HG03066 (cell line): ENCODE measurements around the gene CRYZ.
"Not testable (repeated sequence)": the region's sequence is repeated elsewhere in the genome, so short reads cannot be mapped to it uniquely, and the experiment has no call there.

Source experiments
- ATAC-seq: cut with Tn5 transposase; IDR thresholded peaks from one replicate; pipeline ENCODE4 v1.9.1; 2021; ENCODE audit warnings: low read depth; ENCODE audit not compliant: unreplicated experiment

CRYZ gene

DNA sequence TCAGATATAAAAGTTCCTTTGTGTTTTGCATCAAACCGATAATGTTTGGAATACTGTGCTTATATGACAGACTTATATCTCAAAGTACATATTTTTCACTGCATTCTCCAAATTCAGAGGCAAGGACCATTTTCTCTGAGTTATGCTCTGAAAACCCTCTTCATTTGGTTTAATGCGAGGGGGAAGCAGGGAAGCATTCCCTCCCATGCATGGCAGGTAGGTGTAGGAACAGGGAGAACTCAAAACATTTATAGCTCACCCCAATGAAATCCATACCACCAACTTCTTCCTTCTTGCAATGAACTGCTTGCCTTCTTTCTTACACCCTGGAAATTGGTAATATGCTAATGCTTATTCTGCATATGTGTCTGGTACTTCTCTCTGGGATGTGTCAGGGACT is 48.5 kb downstream of the CRYZ start:
- ATAC-seq = no peak

DNA sequence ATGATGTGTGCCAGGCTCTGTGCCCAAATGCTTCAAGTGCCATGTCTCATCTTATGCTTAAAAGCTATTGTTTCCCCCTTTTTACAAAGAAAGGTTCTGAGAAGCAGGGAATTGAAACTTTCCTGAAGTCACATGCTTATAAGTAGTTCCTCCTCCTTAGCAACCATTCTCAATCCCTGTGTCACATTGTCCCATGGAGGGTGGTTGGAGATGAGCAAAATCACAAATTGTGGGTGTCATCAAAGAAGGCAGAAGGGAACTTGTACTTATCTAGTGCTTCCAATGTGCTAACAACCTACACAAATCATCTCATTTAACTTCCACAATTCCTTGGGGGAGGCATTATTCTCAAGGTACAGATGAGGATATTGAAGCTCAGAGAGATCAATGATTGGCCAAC is 49.2 kb downstream of the CRYZ start:
- no peak for ATAC-seq

DNA sequence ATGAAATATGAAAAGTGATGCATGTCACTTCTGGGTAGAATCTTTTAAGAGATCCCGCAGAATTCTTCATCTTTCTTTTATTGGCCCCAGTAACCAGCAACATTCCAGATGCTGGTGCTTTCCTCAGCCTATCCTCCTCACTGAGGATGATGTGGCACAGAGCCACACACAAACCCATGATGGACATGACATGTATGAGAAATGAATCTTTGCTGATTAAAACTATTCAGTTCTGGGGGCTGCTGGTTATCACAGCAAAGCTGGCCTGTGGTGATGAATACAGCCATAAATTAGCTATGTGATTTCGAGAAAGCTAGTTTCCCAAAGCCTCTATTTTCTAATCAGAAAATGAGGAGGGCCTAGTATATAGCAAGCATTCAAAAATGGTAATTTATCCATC is 51.0 kb downstream of the CRYZ start:
- no peak for ATAC-seq

DNA sequence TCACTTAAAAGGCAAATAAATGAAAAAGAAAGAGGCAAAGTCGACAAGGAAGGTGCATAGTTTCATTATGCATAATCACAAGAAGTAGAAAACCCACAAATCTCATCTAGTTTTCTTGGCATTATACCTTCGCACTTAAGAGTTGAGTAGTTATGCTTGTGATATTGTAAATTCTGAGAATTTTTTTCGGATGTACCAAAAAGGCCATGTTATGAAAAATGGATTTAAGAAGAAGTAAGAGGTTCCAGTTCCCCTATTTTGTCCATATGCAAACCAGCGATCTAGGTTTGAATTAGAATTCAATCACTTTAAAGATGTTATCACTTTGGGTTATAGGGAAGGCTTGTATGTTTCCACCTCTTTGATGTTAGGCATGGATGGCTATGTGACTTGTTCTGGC is 51.4 kb downstream of the CRYZ start:
- ATAC-seq = peak; percentile 85

DNA sequence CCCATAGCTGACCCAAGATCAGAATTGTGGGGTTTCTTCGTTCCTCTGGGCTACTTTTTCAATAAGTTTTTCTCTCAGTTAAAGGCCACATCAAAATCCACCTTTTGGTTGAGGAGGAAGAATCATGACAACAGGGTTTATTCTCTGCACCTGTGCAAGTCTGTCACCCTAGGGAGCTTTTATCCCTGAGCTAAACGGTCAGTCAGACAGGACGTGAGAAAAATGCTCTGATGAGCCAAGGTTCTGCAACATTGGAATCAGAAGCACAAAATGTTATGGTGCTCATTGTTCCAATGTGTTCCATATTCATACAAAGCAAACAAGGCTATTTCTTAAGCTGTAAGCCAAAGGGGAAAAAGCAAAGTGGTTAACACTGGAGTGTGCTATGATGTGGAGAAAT is 51.8 kb downstream of the CRYZ start:
- peak; percentile 36 for ATAC-seq

DNA sequence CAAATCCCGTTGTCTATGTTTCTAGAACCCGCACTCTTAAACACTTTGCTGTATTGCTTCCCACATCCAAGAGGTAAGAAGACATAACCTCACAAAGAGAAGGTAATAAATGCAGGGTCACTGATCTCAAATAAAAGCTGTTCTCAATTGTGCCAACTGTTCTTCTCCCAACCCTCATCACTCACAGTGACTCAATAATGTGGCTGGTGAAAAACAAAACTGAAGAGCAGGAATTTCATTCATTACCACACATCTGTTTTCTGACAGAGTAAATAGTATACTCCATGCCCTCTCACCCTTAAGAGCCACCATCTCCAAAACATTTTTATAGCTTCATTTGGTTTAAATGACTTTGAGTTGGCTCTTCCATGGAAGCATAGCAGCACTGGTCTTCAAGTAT is 53.0 kb downstream of the CRYZ start:
- no peak for ATAC-seq

DNA sequence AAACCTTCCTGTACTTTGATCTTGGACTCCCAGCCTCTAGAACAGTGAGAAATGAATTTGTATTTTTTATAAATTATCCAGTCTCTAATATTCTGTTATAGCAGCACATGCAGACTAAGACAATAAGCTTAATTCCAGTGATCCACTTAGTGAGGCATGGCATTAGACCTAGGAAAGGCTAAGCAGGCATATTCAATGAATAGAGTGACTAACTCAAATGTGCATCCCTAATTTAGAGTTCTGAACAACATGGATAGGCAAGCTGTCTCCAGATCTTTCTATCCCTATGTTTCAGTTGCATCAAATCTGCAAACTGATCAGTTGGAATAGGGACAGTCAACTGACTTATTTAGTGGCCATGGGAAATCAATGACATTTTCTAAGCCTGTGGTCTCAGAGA is 54.9 kb downstream of the CRYZ start:
- no peak for ATAC-seq

DNA sequence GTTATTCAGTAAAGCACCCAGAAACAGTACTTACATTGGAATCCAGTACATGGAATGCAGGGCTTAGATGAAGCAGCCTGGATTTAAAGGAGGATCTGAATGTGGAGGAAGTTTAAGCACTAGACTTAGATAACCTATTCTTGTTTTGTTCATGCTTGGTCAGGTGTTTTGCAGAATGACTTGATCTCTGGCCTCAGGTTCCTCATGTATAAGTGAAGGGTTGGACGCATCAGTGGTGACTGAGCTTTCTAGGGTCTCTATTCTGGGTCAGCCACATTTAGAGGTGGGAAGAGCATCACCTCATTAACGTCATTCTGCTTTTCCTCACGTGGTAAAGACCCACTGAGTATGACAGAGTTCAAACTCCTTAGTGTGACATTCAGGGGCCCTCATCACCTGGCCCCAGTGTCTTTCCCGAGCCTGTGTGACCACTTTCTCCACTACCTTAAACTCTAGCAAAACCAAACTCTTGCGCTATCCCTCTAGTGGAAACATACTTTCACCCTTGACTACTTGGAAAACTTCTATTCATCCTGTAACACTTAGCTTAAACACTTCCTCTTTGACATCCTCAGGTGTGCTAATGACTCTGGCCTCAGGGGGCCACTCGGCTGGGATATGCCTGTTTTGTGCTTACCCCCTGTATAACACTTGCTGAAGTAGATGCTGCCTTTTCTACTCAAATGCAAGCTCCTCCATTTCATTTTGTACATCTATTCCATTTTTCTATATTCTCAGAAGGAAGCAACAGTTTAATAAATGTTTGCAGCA is 58.4 kb downstream of the CRYZ start:
- peak; percentile 43 for ATAC-seq

DNA sequence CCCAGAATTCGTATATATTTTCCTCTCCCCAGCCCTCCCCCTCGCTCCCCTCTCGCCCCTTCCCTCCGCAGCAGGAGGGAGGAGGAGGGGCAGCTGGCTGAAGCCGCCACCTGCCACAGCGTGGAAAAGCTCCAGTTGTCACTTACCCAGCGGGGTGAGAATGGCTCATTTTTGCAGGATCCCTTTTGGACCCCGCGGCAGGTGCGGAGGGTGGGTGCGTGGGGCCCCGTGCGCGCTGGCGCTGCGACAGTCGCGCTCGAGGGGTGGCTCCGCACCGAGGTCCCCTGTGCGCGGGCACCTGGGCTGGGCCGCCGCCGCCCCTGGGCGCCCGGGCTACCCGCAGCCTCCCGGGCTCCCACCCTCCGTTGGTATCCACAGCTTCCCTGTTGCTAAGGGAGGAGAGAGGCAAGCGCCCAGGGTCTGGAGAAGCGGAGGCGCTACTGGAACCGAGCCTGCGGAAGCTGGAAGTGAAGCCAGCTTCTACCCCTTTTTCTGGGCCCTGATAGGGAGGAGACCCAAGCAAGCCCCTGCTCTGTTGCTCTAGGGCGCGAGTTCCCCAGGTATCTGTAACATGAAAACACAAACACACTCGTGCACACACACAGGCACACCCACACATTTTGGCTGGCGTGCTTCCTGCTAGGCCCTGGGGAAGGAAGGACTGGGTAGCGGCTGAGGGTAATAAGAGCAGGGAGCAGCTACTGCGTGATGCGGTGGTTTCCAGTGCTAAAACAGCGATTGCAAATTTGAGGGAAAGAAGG is 59.3 kb downstream of the CRYZ start, which contains the start of gene ERICH3:
ERICH3 (minus strand) TSS at position 442 of the 761 bp plus-strand sequence; CDS start at position 169, 273 bp downstream.
- ATAC-seq = peak; percentile 62

DNA sequence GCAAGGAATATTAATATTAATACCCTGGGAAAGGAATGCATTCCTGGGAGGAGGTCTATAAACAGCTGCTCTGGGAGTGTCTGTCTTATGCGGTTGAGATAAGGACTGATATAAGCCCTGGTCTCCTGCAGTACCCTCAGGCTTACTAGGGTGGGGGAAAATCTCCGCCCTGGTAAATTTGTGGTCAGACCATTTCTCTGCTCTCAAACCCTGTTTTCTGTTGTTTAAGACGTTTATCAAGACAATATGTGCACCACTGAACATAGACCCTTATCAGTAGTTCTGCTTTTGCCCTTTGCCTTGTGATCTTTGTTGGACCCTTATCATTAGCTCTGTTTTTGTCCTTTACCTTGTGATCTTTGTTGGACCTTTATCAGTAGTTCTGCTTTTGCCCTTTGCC is 62.0 kb downstream of the CRYZ start:
- not testable (repeated sequence) for ATAC-seq
